ENCODE measurements around the gene DNASE1L3. TPM values are rescaled to one million over a fixed set of nuclear protein-coding genes. Genes with fewer than 3 reads are reported as not detected.

The DNASE1L3 gene
- polyA plus RNA-seq, 2 of the 4 experiments (the other 2 are of a cell fraction): 0.19 TPM; not detected in 1

DNA sequence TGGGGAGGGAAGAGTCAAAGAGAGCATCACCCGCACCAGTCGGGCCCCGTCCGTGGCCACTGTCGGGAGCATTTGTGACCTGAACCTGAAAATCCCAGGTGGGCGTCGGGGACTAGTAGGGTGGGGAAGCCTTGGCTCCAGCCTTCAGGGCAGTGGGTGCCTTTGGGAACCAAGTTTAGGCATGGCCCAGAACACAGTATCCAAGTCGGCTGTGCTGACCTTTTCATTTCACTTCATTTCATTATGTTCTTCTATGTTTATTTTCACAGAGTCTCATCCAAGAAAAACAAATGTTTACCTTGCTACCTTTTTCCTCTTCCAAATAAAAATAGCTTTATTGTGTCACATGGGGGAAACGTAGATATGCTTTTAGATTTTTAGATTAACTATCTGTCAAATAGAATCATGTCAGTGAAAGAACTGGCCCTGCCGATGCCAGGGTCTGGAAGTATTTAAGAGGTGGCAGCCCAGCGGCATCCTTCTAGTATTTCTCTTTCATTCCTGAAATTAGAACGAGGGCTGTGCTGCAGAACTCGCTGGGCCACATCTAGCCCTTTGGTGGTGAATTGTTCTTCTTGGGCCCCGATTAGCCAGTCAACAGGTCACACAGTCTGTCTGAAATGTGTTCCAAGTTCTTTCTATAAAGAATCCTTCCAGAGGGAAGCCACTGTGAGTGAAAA lies 60.5 kb downstream of the DNASE1L3 start:
- no peak for FAIRE-seq
- CTCF ChIA-PET: no interaction called here

DNA sequence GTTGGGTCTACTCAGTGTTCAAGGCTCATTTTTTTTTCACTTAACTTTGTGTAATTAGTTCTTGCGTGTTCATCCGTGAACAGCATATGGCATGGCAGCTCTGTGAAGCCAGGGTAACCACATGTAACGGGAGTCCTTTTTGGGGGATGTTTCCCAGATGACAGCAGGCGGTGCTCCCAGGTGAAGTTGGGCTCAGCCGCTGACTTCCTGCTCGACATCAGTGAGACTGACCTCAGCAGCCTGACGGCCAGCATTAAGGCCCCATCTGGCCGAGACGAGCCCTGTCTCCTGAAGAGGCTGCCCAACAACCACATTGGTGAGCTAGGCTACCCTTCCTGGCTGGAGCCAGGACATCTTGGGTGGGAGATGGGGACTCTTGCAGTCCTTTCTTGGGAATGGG lies 62.7 kb downstream of the DNASE1L3 start:
- no peak overlapping the region for H3K4me3 ChIP-seq
- no peak overlapping the region for H3K4me2 ChIP-seq
- 93% methylated on average over 3 of the region's 9 CpGs for WGBS (ENCODE audit: missing lambda C conversion rate)
- DNase-seq (ENCODE audit: low read depth in 1 of 2, low spot score in 1 of 2) (no peak), ATAC-seq (no peak), FAIRE-seq (no peak)
- ChIA-PET POLR2A (no interaction called here), CTCF (interaction anchor here (1.7 kb wide), 1 partner anchor 20 kb away, joined by 5 read pairs; no protein-coding TSS in a partner anchor)
- no peak overlapping the region for H3K27ac ChIP-seq
- no peaks in the 10 kb centered on the region for H3K9me3 ChIP-seq
- H3K4me1 ChIP-seq: peaks cover 52% of the 10 kb centered on the region
- TF ChIP-seq CBX2 (IDR thresholded peaks at IDR 0.05; ENCODE audit: borderline replicate concordance, low read depth) (no peak), JUN (IDR thresholded peaks at IDR 0.05) (0 out of 5 replicates have a peak, but pooled peaks of 1 of the 2 experiments have one; percentile 15)

More for the DNA sequence above, 60.5 kb downstream of the DNASE1L3 start:
- no peak overlapping the region for H3K4me2 ChIP-seq
- peak overlapping the region in 1 of 2 experiments; percentile 52; a peak in 2 of 6 replicates for H3K27ac ChIP-seq
- ATAC-seq (no peak), DNase-seq (ENCODE audit: low read depth in 1 of 2, low spot score in 1 of 2) (no peak)
- WGBS (ENCODE audit: missing lambda C conversion rate): 84% methylated on average over 14 of the region's 14 CpGs
- H3K9me3 ChIP-seq: no peaks in the 10 kb centered on the region
- peaks cover 39% of the 10 kb centered on the region for H3K4me1 ChIP-seq
- TF ChIP-seq RNF2 (IDR thresholded peaks at IDR 0.05; ENCODE audit: borderline replicate concordance, low read depth) (no peak), HEYL (CRISPR knock-in tag; IDR thresholded peaks at IDR 0.05) (no peak), CHD4 (IDR thresholded peaks at IDR 0.05; ENCODE audit: borderline replicate concordance) (no peak), KDM1A (IDR thresholded peaks at IDR 0.05; ENCODE audit: low read depth) (no peak), NFE2L2 (conservative IDR thresholded peaks at IDR 0.05; ENCODE audit: low read length) (no peak), SMC3 (IDR thresholded peaks at IDR 0.05) (no peak), FOSB (CRISPR knock-in tag; IDR thresholded peaks at IDR 0.05) (no peak), JUNB (IDR thresholded peaks at IDR 0.05) (no peak), NR3C1 (IDR thresholded peaks at IDR 0.05) (no peak), ZSCAN20 (CRISPR knock-in tag; IDR thresholded peaks at IDR 0.05) (no peak), GATA3 (IDR thresholded peaks at IDR 0.05; ENCODE audit: borderline replicate concordance) (no peak), POLR2AphosphoS2 (conservative IDR thresholded peaks at IDR 0.05; ENCODE audit: low read length) (no peak), ZNF302 (CRISPR knock-in tag; IDR thresholded peaks at IDR 0.05) (no peak), KDM5A (IDR thresholded peaks at IDR 0.05) (no peak), SREBF2 (IDR thresholded peaks at IDR 0.05) (no peak)
- TF ChIP-seq, protein P1, sequence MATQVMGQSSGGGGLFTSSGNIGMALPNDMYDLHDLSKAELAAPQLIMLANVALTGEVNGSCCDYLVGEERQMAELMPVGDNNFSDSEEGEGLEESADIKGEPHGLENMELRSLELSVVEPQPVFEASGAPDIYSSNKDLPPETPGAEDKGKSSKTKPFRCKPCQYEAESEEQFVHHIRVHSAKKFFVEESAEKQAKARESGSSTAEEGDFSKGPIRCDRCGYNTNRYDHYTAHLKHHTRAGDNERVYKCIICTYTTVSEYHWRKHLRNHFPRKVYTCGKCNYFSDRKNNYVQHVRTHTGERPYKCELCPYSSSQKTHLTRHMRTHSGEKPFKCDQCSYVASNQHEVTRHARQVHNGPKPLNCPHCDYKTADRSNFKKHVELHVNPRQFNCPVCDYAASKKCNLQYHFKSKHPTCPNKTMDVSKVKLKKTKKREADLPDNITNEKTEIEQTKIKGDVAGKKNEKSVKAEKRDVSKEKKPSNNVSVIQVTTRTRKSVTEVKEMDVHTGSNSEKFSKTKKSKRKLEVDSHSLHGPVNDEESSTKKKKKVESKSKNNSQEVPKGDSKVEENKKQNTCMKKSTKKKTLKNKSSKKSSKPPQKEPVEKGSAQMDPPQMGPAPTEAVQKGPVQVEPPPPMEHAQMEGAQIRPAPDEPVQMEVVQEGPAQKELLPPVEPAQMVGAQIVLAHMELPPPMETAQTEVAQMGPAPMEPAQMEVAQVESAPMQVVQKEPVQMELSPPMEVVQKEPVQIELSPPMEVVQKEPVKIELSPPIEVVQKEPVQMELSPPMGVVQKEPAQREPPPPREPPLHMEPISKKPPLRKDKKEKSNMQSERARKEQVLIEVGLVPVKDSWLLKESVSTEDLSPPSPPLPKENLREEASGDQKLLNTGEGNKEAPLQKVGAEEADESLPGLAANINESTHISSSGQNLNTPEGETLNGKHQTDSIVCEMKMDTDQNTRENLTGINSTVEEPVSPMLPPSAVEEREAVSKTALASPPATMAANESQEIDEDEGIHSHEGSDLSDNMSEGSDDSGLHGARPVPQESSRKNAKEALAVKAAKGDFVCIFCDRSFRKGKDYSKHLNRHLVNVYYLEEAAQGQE (IDR thresholded peaks at IDR 0.05): no peak
- TF ChIP-seq, protein P2, sequence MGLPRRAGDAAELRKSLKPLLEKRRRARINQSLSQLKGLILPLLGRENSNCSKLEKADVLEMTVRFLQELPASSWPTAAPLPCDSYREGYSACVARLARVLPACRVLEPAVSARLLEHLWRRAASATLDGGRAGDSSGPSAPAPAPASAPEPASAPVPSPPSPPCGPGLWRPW (IDR thresholded peaks at IDR 0.05): no peak
- TF ChIP-seq, protein P3, sequence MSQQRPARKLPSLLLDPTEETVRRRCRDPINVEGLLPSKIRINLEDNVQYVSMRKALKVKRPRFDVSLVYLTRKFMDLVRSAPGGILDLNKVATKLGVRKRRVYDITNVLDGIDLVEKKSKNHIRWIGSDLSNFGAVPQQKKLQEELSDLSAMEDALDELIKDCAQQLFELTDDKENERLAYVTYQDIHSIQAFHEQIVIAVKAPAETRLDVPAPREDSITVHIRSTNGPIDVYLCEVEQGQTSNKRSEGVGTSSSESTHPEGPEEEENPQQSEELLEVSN (IDR thresholded peaks at IDR 0.05; ENCODE audit: borderline replicate concordance, low read depth): no peak
- POLR2A ChIA-PET: no interaction called here
- H3K4me3 ChIP-seq: no peak overlapping the region

Measured in A549 (cell line).